CD4-positive, alpha-beta T cell treated with Interleukin-10 for 1 hour (primary cell): Measurements from ENCODE around the gene PML.
"Not testable (repeated sequence)": the region's sequence is repeated elsewhere in the genome, so short reads cannot be mapped to it uniquely, and the experiment has no call there.

Experiments used
- DNase-seq: peaks from one replicate; pipeline ENCODE4 v3.0.0-alpha.2; 2020

Gene PML

DNA sequence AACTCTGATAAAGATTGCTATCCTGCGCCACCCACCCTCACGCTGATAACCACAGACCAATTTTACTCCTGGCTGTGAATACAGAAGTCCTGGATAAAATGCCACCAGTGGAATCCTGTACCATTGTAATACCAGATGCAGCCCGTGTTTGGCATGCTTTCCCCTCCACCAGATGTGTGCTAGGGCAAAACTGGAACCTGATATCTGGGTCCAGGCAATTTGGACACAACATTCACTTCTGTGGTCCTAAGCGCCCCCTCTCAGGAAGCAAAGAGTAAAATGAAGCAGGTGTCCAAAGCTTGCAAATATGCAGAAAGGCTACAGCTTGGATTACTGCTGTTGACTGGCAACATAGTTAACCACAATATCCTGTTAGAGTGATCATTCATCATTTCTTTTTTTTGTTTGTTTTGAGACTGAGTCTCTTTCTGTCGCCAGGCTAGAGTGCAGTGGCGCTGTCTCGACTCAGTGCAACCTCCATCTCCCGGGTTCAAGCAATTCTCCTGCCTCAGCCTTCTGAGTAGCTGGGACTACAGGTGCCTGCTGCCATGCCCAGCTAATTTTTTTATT is 35.4 kb upstream of the PML start:
- peak; percentile 49 for DNase-seq

DNA sequence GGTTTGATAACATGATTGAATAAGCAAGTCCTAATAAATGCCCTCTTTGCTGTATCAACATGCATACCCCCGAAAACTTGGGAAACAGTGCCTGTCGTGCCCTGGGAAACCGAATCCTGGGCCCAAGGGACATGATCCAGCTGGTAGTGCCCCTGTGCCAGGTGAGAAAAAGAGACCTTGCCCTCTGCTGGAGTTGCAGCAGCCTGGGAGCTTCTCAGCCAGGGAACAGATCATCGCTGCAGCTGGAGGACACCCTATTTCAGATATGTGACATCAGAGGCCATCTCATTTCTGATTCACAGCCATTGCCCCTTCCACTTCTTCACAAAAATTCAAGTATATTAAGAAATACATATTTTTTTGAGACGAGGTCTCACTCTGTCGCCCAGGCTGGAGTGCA is 34.7 kb upstream of the PML start:
- no peak for DNase-seq

DNA sequence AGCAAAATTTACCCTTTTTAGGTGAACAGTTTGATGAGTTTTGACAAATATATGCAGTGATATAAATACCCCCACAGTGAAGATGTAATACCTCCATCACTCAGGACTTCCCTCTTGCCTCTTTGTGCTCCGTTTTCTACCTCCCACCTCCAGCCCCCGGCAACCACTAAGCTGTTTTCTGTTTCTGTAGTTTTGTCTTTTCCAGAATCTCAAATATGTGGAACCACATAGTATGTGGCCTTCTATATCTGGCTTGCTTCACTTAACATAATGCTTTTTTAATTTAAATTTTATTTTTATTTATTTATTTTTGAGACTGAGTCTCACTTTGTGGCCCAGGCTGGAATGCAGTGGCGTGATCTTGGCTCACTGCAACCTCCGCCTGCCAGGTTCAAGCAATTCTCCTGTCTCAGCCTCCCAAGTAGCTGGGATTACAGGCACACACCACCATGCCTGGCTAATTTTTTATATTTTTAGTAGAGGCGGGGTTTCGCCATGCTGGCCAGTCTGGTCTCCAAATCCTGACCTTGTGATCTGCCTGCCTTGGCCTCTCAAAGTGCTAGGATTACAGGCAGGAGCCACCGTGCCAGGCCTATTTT is 33.9 kb upstream of the PML start:
- DNase-seq = not testable (repeated sequence)

DNA sequence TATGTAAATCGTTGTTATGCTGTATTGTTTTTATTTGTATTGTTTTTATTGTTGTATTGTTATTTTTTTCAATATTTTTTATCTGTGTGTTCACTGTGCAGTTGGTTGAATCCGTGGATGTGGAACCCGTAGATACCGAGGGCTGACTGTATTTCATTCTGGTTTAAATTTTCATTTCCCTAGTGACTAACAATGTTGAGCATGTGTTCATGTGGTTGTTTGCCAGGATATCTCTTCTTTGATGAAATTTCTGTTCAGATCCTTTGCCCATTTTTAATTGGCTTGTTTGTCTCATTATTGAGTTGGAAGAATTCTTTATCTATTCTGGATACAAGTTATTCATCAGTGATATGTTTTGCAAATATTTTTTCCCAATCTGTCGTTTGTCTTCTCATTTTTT is 32.1 kb upstream of the PML start:
- DNase-seq = no peak

DNA sequence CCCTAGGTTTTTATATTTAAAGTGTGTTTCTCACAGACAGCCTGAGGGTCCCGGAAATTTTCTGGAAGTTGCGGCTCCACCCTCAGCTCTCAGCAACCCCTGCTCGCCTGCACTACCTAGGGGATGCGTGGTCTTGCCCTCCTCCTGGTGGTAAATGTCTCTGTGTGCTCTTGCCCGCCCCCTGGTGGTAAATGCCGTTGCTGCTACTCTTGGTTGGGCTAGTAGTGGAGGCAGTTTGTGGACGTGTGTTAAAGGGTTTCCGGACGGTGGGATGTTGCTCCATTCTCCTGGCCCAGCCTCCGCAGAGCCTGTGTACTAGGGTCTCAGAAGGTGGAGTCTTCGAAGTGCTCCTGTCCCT is 29.8 kb upstream of the PML start:
- DNase-seq = peak; percentile 88

DNA sequence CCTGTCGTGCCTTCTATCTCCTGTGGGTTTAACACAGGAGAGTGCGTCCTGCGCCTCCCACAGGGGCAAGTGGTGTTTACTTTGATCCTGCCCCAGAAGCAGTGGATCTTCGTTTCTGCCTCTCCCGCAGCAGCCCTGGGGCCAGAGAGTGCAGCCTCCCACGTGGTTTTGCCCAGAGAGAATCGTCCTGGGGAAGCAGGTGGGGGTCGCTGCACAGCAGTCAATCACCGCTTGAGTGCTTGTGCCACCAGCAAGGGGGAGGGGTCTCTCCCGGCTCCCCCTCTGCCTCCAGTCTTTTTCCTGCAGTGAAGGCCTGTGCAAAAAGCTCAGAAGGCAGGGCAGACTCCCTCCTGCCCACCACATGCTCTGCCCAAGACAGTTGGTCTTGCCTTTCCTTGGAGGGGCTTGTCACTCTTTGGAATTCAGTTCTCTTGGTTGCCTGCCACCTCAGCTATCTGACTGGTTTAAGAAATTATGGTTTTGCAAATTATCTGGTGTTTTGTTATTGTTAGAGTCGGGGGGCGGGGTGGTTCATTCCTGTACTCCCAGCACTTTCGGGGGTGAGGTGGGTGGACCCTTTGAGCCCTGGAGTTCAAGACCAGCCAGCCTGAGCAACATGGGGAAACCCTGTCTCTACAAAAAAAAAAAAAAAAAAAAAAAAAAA is 29.3 kb upstream of the PML start:
- no peak for DNase-seq

DNA sequence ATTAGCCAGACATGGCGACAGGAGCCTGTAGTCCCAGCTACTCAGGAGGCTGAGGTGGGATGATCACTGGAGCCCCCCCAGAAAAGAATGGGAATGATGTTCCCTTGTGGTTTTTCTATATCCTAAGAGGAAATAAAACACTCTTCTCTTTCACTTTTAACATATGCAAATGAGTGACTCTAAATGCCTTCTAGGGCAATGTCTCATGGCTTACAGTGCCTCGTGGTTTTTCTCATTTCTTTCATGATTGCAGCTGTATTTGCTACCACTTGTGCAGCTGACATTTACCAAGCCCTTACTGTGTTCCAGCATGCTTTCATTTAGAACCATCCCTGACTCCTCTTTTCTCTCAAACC is 28.8 kb upstream of the PML start:
- peak; percentile 45 for DNase-seq

DNA sequence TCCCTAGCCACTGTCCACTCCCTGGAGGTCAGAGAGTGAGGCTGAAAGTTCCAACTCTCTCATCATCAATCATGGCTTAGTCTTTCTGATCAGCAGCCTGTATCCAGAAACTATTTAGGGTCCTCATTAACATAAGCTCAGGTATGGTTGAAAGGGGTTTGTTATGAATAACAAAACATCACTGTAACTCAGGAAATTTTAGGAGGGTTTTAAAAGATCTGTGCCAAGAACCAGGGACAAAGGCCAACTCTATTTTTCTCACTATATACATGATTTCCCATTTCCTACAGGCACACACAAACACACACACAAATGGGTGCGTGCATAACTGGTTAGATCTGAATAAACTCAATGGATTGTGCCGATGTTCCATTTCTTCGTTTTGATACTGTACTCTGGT is 26.1 kb upstream of the PML start:
- DNase-seq = no peak

DNA sequence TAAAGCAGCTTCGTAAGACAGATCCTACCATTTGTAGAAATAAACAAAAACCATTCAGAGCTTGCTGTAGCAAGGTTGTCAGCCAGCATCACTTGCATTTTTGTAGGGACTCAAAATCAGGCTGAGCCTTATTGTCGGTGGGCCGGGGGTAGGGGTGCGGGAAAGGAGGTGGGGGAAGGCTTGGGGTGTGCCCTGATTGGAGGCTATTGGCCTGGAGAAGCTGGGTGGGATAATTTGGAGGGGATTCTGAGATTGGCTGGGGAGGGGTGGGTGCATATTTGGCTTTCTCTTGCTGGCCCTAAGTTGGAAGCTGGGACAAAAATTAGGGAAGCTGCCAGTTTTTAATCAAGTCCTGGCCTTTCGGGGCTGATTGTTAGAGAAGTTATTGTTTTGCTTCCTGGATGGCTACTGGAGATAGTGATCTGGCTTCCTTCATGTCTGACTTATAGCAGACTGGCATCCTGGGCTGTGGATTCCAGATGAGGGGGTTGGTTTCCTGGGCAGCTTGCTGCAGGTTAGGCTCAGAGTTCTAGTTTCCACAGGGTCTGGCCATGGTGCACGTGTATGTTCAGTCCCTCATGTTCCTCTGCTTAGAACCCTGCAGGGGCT is 25.3 kb upstream of the PML start:
- DNase-seq = no peak

DNA sequence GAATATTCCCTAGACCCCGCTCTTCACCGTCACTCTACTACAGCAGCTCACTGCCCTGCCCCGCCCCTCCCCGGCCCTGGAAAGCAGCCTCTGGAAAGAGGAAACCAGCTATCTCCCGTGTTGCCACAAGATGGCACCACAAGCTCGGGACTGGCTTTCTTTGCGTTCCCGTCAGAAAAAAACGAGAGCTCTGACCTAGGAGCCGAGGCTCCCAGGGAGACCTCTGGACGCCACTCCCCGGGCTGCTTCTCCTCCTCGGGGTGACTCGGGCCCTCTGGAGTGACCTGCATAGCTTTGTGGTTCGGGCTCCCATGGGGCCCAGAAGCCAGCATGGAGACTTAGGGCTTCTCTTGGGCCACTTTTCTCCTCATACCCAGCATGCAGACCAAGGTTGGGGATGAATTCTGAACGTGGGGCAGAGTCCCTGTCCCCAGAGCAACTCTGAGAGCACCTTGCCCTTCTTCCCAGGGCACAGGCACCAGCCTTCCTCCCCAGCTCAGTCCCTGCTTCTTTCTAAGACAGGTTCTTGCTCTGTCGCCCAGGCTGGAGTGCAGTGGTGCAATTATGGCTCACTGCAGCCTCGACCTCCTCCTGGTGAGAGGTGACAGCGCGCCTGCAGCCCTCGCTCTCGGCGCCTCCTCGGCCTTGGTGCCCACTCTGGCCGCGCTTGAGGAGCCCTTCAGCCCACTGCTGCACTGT is 21.4 kb upstream of the PML start:
- peak; percentile 84 for DNase-seq

DNA sequence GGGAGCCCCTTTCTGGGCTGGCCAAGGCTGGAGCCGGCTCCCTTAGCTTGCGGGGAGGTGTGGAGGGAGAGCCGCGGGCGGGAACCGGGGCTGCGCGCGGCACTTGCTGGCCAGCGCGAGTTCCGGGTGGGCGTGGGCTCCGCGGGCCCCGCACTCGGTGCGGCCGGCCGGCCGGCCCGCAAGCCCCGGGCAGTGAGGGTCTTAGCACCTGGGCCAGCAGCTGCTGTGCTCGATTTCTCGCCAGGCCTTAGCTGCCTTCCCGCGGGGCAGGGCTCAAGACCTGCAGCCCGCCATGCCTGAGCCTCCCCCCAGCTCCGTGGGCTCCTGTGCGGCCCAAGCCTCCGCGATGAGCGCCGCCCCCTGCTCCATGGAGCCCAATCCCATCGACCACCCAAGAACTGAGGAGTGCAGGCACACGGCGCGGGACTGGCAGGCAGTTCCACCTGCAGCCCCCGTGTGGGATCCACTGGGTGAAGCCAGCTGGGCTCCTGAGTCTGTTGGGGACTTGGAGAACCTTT is 20.8 kb upstream of the PML start:
- not testable (repeated sequence) for DNase-seq

DNA sequence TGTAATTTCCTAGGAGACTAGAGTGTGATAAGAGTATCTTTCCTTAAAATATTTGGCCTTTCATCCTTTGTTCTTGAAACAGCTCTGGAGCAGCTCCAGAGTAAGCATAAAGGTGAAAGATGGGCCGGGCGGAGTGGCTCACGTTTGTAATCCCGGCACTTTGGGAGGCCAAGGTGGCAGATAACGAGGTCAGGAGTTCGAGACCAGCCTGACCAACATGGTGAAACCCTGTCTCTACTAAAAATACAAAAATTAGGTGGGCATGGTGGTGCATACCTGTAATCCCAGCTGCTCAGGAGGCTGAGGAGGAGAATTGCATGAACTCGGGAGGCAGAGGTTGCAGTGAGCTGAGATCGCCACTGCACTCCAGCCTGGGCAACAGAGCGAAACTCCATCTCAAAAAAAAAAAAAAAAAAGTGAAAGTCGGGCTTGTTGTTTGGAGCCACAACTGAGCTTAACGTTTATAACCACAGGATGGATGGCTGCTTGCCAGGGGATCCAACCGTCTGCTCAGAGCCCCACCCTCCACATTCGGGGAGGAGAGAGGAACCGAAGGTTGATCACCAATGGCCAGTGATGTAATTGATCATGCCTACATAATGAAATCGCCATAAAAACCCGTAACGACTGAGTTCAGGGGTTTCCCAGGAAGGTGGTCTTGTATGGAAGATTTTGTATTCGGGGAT is 18.9 kb upstream of the PML start:
- peak; percentile 52 for DNase-seq

DNA sequence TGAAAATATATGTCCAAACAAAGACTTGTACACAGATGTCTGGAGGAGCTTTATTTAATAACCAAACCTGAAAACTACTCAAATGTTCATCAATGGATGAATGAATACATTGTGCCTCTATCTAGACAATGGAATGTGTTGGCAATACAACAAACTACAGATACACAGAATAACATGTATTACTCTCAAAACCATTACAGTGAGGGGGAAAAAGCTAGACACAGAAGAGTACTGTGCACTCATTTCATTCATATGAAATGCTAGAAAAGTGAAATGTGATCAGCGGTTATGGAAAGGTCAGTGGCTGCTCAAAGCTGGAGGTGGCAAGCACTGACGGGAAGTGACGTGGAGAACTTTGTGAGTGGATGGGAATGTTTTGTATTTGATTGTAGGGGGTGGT is 15.6 kb upstream of the PML start:
- no peak for DNase-seq

DNA sequence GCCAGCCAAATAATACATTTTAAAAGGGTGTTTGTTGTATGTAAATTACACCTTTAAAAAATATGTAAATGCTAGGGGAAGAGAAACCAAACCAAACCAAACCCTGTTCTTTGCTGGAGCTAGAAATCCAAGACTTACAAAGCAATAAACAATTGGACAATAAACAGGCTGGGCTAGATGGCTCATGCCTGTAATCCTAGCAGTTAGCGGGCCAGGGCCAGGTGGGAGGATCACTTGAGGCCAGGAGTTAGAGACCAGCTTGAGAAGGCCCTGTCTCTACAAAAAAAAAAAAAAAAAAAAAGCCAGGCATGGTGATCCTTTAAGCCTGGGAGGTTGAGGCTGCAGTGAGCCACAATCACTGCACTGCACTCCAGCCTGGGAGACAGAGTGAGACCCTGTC is 14.9 kb upstream of the PML start:
- DNase-seq = no peak

DNA sequence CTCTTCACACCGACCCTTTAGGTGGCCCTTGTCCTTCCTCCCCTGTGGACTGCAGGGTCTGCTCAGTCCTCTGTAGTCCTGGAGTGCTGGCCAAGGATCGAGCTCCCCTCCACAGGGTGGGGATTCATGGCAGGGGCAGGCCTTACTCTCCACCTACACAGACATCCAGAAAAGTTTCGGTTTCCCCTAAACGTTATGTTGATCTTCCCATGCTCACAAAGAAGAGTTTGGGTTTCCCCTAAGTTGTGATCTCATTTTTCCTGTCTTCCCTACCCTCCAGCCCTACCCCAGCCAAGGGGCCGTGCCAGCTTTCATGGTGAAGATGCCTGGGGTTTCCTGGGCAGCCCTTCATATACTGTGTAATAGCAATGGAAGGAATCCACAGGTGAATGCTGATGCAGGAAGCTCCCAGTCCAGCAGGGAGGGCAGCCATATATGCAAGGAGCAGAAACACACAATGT is 12.7 kb upstream of the PML start:
- no peak for DNase-seq

DNA sequence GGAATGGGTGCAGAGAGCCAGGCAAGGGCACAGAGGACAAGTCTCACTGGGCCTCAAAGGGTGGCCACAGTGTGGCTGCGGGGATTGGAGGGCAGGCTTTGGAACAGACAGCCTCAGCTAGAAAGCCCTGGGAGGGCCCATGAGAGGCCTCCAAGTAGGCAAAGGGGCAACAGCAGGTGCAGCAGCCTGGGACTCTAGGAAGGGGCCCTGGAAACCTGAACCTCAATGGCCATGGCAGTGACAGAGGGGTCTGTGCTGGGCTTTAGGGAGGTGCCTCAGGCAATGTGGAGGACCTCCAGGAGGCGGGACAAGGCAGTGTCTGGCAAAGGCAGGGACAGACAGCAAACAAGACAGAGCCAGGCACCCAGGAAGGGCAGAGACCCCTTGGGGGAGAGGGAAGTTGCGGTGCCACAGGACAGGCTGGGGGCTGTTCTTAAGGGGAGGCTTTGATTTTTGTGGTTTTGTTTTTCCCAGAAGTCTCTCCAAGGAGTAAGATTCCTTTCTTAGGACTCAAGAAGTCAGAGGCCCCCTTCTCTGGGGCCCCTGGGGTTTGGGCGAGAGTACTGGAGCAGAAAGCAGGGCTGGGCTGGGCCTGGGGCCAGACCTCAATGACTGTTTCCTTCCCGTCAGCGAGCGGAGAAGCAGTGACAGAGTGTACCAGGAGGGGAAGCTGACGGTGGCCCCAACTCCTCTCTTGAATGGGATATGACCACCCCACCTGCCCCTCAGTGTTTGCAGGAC is 12.1 kb upstream of the PML start:
- peak; percentile 30 for DNase-seq

DNA sequence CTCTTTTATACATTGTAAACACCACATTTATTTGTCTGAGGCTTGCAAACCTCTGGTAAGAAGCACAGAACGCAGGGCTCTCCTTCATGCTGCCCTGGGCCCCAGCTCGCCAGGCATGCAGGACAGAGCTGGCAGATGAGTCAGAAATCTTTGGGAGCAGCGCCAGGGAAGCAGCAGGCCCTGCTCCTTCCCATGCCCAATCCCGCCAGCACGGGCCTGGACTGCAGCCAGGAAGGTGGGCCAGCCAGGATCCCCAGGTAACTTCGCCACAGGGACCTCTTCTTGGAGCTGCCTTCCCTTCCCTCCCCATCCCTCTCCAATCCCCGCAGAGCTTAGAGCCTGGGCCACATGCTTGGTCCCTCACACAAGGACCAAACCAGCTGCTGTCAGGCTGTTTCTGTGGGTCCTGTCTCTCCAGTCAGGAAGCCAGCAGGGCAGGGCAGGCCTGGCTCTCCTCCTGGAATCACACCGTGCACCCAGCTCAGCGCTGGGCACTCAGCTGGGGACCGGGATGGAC is 11.2 kb upstream of the PML start:
- DNase-seq = no peak

DNA sequence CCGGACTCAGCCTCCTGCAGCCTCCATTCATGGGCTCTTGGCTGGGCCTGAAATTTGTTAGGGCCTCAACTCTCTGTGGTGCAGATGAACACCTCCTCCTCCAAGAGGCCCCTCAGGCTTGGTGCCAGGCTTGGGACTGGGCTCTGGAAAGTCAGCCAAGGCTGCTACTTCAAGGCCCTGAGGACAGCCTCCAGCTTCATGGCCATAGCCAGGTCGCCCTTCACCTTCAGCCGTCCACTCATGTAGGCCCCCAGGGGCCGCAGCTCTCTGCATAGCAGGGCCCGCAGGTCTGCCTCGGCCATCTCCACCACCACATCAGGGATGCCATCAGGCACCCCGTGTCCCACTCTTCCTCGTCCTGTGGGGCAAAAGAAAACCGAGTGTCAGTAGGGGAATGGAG is 10.7 kb upstream of the PML start:
- DNase-seq = no peak

DNA sequence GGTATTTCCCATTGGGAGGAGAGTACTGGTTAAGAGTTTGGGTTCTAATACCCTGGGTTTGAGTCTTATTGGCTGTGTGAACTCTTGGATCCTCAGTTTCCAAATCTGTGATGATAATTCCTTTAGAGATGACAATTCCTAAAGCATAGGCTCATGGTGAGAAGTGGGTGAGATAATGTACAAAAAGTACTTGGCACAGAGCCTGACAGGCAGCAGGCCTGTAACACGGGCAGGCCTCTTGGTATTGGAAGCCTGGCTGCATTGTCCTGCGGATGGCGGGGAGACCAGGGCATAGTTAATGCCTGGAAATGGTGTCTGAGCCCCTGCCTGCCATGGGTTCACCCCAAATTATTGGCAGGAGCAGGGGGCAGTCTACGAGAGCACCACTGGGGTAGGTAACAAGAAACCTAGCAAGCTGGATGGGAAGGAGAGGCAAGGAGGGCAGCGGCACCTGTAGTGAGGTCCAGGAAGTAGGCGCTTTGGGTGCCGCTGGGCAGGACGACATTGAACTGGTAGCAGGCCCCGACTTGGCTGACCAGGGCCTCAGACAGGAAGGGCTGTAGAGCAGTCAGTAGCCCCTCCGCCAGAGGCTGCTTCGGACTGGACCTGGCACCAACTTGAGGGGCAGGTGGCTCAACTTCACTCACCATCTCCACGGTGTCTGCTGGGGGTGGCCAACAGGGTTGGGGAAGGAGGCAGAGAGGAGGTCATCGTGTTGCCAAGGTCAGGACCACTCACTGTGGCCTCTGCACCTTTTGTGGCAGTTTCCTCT is 10.1 kb upstream of the PML start:
- DNase-seq = no peak

DNA sequence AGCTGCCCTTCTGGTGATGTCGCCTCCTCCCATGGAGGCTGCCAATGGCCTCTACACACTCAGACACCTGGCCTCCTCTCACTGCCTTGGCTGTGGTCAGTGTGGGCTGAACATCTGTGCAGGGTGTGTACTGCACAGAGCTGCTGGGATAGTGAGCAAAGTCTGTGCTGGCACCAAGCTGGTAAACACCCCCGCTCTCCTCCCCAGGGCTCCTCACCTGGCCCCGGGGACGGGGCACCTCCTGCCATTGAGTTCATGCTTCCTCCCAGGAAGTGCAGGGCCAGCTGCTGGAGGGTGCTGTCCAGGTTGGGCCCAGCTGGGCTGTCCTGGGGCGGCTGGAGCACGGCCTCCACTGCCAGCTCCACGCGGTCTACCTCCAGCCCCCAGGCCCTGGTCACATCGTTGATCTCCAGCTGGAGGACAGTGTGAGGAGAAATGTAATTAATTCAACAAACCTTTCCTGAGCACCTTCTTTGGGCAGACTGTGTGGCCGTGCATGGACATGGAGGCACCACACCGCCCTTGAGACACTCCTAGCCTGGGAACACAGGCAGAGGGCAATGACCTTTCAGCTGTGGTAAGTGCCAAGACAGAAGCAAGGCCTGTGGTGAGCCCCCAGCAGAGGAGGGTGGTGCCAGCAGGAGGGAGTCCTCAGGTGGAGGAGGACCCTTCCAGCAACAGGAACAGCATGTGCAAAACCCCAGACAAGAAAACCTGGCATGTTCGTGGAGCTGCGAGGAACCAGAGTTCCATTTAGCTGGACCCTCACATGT is 9.2 kb upstream of the PML start:
- DNase-seq = no peak
